HG02870 (cell line): ENCODE results near the gene ERCC6.

Experiments used
- ATAC-seq: cut with Tn5 transposase; IDR thresholded peaks from one replicate; pipeline ENCODE4 v1.9.1; 2021; ENCODE audit warnings: mild to moderate bottlenecking, moderate library complexity; ENCODE audit not compliant: unreplicated experiment

Gene ERCC6

GRCh38 chr10:49549640-49550346, 10.9 kb upstream of the ERCC6 start:
- no peak for ATAC-seq

DNA sequence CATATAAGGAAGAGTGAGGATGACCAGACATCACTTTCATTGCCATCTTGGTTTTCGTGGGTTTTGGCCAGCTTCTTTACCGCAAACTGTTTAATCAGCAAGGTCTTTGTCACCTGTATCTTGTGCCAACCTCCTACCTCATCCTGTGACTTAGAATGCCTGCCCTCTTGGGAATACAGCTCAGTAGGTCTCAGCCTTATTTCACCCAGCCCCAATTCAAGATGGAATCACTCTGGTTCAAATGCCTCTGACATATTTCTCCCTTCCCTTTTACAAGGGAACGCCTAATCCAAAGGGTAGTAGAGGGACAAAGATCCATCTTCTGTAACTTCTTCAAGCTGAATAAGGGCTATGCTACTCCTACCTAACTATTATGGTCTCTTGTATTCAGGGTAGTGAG, 4.7 kb upstream of the ERCC6 start:
- ATAC-seq: no peak

- no peak for ATAC-seq
Observed at GRCh38 chr10:49542353-49542752, 3.4 kb upstream of the ERCC6 start.

GRCh38 chr10:49541762-49542161, 2.8 kb upstream of the ERCC6 start:
- no peak for ATAC-seq

GRCh38 chr10:49540056-49540797, 1.3 kb upstream of the ERCC6 start:
- no peak for ATAC-seq

GRCh38 chr10:49539320-49539885, 482 bp upstream of the ERCC6 start:
- ATAC-seq: peak; percentile 7

DNA sequence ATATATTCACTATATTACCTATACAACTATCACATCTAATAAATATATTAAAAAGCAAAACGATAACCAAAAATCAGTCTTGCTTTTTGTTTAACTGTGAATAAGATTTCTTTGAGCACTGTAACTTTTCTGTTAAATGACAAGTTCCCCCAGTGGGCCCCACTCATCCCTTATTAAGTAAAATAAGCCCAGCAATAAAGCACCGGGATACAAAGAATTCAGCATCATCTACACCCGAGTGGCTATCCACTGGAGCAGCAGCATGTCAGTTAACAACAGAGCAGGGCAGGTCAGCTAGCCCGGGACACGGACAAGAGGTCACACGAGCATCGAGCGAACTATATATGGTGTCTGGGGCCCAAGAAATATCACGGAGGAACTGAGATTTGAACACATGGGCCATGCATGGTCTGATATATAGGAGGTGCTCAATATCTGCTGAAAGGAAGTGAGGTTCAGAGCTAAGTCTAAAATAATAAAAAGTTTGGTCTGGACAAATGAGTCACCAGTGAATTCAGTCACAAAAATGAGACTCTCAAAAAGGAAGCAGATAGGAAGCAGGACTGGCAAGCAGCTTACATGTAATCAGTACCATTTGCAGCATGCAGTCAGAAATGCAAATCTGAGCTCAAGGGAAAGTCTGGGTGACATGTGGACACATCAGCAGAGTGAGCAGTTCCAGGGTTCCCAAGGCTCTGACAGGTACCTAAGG, 4.1 kb downstream of the ERCC6 start:
- ATAC-seq: peak; percentile 62

GRCh38 chr10:49532461-49532860, 6.5 kb downstream of the ERCC6 start:
- no peak for ATAC-seq

DNA sequence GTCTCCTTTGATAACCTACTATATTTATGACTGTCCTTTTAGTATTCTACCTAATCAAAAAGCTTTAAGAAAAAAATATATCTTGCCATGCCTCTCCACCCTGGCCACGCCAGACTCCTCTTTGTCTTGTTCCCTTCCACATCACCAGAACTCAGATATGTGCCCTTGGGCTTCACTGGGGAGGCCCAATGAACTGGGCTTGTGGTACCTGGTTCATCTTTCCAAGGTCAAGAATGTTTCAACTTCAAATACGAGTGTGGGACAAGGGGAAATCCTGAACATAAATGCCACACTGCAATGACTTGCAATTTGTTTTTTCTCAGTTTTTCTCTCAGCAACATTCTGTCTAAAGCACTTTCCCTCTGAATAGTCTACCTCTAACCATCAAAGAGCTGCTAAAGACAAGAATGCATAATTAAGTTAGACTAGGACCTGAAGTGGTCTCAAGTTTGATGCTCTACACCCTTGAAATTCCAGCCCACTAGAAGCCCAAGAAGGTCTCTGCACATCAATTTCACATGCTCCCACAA, 9.9 kb downstream of the ERCC6 start:
- no peak for ATAC-seq

DNA sequence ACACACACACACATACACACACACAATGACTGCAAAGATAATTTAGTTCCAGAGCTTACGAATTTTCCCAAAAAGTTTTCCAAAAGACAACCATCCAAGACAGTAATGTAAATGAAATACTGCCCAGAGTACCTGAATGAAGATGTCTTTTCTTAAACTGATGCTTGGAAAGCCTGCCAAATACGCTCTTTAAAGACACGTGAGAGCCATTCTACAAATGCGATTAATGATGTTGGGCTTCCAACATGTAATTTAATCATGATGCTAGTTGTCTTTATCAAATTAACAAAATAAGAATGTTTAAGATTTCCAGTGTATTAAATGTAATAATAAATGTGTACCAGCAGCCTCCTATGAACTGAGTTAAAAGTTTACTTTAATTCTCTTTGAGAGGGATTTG, 11.1 kb downstream of the ERCC6 start:
- no peak for ATAC-seq

- no peak for ATAC-seq
Observed at GRCh38 chr10:49527061-49527460, 11.9 kb downstream of the ERCC6 start.

- no peak for ATAC-seq
Observed at GRCh38 chr10:49526619-49527018, 12.3 kb downstream of the ERCC6 start.

- ATAC-seq: no peak
Observed at GRCh38 chr10:49524496-49524895, 14.4 kb downstream of the ERCC6 start.

GRCh38 chr10:49523301-49523700, 15.6 kb downstream of the ERCC6 start:
- ATAC-seq: no peak

GRCh38 chr10:49521062-49521461, 17.9 kb downstream of the ERCC6 start:
- no peak for ATAC-seq

DNA sequence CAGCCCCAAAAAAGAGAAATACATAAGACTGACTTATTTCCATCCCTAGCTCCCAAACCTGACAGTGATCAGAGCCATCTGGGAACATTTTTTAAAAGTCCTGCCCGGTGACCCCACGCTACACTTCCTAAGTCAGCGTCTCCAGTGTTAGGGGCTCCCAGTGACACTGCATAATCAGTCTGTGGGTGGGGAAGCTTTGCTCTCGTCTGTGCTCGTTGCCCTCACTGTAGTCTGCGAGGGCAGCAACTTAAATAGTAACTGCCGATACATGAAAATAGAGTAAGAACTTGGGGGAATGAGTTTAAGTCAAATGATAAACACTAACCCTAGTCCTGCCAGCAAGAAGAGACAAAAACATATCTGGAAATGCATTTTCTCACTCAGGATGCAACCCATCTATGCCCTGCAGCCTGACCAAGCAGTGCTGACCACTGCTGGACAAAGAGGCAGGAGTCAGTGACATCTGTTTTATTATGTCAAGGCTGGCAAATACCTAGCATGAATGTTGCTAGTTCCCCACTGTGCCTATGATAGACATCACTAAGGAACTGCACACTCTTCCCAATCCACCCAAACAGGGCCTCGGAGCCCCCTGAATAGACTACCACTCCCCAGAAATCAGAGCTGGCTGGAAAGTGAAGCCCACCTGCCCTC, 18.7 kb downstream of the ERCC6 start:
- no peak for ATAC-seq

DNA sequence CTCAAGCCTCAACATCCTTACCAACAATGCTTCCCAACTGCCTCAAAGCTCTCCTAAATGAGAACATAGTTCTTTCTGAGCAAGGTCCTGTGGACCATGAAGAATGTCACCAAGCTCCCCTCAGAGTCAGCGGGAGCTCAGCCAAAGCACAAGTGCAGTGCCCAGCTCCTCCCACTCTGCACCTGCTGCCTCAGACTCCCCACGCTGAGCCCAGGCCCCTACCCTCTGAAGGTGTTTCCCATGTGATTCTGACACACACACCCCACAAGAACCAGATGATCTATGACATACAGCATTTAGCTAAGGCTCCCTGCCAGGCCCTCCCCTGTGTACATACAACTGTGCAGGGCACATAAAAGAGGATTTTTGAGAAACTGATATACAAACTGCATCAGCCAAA, 19.2 kb downstream of the ERCC6 start:
- ATAC-seq: no peak

- no peak for ATAC-seq
Observed at GRCh38 chr10:49518982-49519578, 19.8 kb downstream of the ERCC6 start.

- ATAC-seq: no peak
Observed at GRCh38 chr10:49518566-49518965, 20.4 kb downstream of the ERCC6 start.

DNA sequence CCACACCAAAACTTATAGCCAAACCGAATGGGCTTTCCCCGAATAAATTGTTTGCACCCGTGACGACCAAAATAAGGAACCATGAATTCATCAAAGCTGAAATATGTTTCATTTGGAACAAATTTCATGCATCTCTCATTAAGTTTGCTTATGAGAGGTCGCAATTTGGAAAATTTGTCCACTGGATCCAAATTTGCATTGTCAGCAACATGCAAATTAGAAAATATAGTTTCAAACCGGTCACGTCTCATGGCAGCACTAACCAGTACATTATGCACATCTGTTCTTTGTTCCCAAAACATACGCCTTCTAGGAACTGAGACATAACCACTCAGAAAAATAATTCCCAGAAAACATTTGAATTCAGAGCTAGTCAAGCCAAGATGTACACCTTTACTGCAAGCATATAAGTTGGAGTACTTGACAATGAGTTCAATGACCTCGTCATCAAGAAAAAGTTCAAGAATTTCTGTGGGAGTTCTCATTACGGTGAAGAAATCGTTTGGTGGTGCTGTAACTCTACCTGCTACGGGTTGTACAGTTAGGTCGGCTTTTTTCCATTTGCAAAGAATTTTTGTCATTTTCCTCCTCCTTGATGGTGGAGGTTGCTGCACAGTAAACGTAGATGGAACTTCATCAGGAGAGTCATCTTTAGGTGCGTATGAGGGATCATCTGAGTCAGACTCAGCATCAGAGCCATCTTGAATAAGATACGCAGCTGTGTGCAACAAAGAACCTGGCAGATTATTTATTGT, 22.5 kb downstream of the ERCC6 start:
- ATAC-seq: no peak
